Endothelial cell of umbilical vein (primary cell): ENCODE measurements around the gene TMX1.

Experiments
- GATA2 ChIP-seq: IDR thresholded peaks from 2 replicates; pipeline ENCODE4 v1.7.0; 2011; ENCODE audit warnings: low read depth, mild to moderate bottlenecking, moderate library complexity, mixed read lengths, low read length; ENCODE audit not compliant: insufficient read length, insufficient read depth
- MYC ChIP-seq: IDR thresholded peaks from one replicate; pipeline ENCODE4 v1.6.1; 2011; ENCODE audit warnings: mild to moderate bottlenecking, low read depth, low read length
- POLR2A ChIP-seq: IDR thresholded peaks from 2 replicates; pipeline ENCODE4 v1.6.1; 2012; ENCODE audit warnings: low read depth, mild to moderate bottlenecking, control low read depth, low read length
- POLR2AphosphoS5 ChIP-seq: IDR thresholded peaks from 2 replicates; pipeline ENCODE4 v1.6.1; 2012; ENCODE audit warnings: low read depth, mild to moderate bottlenecking, control low read depth, low read length, moderate library complexity; ENCODE audit not compliant: insufficient read depth
- TF ChIP-seq, protein P1 (sequence below), 2 donors: IDR thresholded peaks; 1 replicate in 1 of 2; 2 replicates in 1 of 2; pipeline ENCODE4 v1.5.1; 2011; ENCODE audit warnings: low read length in 2 of 2, mild to moderate bottlenecking in 2 of 2, moderate library complexity in 2 of 2, control low read depth in 1 of 2, inconsistent platforms in 1 of 2, low read depth in 1 of 2; ENCODE audit not compliant: insufficient read depth in 1 of 2; ENCODE audit errors: extremely low read depth in 1 of 2

DNA sequence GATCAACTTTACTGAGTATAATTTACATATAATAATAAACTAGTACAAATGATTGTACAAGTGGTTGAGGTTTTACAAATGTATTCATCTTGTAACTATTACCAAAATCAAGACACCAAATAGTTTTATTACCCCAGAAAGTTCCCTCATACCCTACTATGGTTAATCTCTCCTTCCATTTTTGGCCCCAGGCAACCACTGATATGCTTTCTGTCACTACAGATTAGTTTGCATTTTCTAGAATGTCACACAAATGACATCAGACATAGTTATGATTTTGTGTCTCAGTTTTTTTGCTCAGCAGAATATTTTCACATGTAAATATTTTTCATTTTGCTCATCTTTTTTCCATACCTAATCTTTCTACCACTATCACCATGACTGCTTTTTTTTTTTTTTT is 49.1 kb downstream of the TMX1 start:
- TF ChIP-seq POLR2A (no peak), MYC (no peak), POLR2AphosphoS5 (no peak), GATA2 (no peak)
- TF ChIP-seq, protein P1, sequence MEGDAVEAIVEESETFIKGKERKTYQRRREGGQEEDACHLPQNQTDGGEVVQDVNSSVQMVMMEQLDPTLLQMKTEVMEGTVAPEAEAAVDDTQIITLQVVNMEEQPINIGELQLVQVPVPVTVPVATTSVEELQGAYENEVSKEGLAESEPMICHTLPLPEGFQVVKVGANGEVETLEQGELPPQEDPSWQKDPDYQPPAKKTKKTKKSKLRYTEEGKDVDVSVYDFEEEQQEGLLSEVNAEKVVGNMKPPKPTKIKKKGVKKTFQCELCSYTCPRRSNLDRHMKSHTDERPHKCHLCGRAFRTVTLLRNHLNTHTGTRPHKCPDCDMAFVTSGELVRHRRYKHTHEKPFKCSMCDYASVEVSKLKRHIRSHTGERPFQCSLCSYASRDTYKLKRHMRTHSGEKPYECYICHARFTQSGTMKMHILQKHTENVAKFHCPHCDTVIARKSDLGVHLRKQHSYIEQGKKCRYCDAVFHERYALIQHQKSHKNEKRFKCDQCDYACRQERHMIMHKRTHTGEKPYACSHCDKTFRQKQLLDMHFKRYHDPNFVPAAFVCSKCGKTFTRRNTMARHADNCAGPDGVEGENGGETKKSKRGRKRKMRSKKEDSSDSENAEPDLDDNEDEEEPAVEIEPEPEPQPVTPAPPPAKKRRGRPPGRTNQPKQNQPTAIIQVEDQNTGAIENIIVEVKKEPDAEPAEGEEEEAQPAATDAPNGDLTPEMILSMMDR (IDR thresholded peaks at IDR 0.05; ENCODE audit: extremely low read depth in 1 of 2, insufficient read depth in 1 of 2, low read depth in 1 of 2, low read length in 2 of 2), result no peak
